HL-60 (cell line): ENCODE measurements around the gene GLIPR2.

Experiments used
- POLR2AphosphoS5 ChIP-seq: IDR thresholded peaks from 2 replicates; pipeline ENCODE4 v1.6.1; 2012; ENCODE audit warnings: low read depth
- TF ChIP-seq, protein P1 (sequence below): IDR thresholded peaks from one replicate; pipeline ENCODE4 v1.5.1; 2011; ENCODE audit warnings: low read length, control low read depth, inconsistent platforms; ENCODE audit not compliant: insufficient read depth
- TF ChIP-seq, protein P2 (sequence below): IDR thresholded peaks from 2 replicates; pipeline ENCODE4 v1.6.1; 2012; ENCODE audit warnings: low read depth; ENCODE audit not compliant: insufficient replicate concordance

DNA sequence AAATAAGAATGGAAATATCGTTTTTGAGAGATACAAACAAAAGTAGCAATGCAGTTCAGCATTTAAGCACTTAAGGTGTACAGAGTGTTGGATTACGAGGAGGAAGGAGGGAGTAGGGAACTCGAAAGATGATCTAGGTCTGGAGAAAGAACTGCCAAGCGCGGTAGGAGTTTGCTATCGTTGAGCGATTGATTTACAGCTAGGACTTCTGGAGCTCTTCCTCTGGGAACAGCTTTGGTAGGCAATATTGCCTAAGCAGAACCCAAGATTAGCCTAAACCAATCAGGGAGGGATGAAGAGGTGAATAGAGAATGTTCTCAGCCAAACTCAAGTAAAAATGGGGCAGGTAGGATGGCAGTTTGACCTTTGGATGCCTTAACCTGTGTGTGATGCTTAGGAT is 55.2 kb downstream of the GLIPR2 start:
- TF ChIP-seq, protein P1, sequence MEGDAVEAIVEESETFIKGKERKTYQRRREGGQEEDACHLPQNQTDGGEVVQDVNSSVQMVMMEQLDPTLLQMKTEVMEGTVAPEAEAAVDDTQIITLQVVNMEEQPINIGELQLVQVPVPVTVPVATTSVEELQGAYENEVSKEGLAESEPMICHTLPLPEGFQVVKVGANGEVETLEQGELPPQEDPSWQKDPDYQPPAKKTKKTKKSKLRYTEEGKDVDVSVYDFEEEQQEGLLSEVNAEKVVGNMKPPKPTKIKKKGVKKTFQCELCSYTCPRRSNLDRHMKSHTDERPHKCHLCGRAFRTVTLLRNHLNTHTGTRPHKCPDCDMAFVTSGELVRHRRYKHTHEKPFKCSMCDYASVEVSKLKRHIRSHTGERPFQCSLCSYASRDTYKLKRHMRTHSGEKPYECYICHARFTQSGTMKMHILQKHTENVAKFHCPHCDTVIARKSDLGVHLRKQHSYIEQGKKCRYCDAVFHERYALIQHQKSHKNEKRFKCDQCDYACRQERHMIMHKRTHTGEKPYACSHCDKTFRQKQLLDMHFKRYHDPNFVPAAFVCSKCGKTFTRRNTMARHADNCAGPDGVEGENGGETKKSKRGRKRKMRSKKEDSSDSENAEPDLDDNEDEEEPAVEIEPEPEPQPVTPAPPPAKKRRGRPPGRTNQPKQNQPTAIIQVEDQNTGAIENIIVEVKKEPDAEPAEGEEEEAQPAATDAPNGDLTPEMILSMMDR = no peak
- no peak for TF ChIP-seq POLR2AphosphoS5
- TF ChIP-seq, protein P2, sequence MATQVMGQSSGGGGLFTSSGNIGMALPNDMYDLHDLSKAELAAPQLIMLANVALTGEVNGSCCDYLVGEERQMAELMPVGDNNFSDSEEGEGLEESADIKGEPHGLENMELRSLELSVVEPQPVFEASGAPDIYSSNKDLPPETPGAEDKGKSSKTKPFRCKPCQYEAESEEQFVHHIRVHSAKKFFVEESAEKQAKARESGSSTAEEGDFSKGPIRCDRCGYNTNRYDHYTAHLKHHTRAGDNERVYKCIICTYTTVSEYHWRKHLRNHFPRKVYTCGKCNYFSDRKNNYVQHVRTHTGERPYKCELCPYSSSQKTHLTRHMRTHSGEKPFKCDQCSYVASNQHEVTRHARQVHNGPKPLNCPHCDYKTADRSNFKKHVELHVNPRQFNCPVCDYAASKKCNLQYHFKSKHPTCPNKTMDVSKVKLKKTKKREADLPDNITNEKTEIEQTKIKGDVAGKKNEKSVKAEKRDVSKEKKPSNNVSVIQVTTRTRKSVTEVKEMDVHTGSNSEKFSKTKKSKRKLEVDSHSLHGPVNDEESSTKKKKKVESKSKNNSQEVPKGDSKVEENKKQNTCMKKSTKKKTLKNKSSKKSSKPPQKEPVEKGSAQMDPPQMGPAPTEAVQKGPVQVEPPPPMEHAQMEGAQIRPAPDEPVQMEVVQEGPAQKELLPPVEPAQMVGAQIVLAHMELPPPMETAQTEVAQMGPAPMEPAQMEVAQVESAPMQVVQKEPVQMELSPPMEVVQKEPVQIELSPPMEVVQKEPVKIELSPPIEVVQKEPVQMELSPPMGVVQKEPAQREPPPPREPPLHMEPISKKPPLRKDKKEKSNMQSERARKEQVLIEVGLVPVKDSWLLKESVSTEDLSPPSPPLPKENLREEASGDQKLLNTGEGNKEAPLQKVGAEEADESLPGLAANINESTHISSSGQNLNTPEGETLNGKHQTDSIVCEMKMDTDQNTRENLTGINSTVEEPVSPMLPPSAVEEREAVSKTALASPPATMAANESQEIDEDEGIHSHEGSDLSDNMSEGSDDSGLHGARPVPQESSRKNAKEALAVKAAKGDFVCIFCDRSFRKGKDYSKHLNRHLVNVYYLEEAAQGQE = no peak
